Stimulated activated CD8-positive, alpha-beta memory T cell treated with anti-CD3 and anti-CD28 coated beads, Interleukin-4, amount 100 ng/mL, for 1 hour (primary cell): ENCODE data around the gene TRAK2.

Experiments used
- DNase-seq, 2 donors: peaks; one replicate each; pipeline ENCODE4 v3.0.0-alpha.2; 2020; ENCODE audit warnings: low read depth in 2 of 2, low spot score in 1 of 2

TRAK2 gene

DNA sequence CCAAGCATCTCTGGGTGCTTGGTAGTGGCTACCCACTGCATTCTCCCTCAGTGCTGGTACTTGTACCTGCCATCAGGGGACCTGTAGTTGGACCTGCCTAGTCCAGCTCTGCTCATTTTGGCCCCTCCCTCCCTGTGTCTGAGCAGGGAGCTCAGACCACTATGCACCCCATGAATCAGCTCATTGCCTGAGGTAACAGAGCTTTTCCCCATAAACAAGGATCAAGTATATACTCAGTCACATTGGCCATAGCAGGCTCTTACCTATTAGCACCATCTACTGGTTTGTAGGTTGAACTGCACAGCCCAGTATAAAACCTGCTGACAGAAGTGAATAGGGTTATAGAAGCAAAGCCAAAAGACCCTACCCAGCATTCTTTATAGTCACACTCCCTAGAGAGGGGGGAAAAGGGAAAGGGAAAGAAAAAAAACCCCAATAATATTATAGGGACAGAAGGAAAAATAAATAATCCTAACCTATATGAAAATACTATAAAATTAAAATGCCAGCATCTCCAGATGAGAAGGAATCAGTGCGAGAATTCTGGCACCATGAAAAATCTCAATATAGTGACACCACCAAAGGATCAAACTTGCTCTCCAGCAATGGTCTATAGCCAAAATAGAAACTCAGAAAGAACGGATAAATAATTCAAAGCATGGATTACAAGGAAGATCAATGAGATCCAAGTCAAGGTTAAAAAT lies 87.2 kb downstream of the TRAK2 start:
- DNase-seq: no peak

DNA sequence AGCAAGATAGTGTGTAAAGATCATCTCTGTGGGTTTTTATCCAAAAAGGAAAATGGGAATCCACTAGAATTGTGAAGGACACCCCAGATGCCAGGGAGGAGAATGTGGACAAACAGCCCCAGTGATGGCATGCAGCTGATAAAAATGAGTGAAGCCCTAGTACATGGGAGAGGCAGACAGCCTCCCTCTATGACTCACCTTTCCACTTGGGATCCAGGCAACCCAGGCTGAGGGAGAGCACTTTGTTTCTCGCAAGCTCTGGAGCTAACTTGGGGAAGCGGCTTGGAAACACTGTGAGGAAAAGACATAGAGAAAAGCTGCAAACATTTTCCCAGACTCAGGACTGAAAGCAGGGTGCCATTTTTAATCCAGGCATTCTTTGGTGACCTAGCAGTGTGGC lies 88.9 kb downstream of the TRAK2 start:
- DNase-seq: no peak

DNA sequence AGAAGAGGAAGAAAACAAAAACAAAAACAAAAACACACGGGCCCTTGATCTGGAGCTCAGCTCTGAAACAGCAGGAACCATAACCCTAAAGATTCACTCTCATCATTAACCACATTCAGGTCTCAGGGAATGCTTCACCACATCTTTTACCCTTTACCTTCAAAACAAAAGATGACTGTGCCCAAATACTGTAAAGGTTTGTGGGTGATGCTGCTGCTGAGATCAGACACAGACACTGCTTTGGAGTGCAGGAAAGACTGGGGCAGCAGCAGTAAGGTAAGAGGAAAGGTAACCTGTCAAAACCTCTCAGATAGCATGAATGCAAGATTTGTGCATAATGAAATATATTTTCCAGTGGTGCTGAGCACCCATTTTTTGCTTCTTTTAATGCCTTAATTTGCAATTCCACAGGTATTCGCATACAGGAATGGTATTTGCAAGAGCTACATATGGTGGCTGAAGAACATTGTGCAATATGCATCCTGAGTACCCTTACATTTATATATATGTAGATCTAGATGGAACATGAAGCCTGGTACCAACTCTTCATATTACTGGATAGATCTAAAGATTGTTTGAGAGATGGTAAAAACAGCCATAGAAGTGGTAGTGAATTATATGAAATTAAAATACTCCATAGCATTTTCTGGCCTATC lies 90.1 kb downstream of the TRAK2 start:
- DNase-seq: no peak

- no peak for DNase-seq
Measured at GRCh38 chr2:201360256-201360655, 91.0 kb downstream of the TRAK2 start.

DNA sequence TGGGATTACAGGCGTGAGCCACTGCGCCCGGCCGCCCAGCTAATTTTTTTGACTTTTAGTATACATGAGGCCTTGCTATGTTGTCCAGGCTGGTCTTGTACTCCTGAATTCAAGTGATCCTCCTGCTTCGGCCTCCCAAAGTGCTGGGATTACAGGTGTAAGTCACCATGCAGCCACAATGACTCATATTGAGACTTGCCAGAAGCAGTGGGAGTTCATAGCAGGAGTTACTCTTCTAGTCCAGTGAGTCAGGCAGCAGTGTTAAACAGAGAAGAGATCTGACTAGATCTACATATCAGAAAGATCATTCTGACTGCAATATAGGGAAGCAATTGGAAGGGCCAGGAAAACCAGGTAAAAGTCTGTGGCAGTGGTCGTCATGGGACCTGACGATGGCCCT lies 92.6 kb downstream of the TRAK2 start:
- DNase-seq: no peak

- no peak for DNase-seq
Measured at GRCh38 chr2:201357221-201357620, 94.0 kb downstream of the TRAK2 start, which contains the start of gene FLACC1. FLACC1 (minus strand) TSS chr2:201357345; CDS start chr2:201351404, 5,941 bp downstream.

- DNase-seq: no peak
Measured at GRCh38 chr2:201353116-201353515, 98.1 kb downstream of the TRAK2 start.

GRCh38 chr2:201350879-201351278 lies 100.4 kb downstream of the TRAK2 start:
- DNase-seq: no peak

DNA sequence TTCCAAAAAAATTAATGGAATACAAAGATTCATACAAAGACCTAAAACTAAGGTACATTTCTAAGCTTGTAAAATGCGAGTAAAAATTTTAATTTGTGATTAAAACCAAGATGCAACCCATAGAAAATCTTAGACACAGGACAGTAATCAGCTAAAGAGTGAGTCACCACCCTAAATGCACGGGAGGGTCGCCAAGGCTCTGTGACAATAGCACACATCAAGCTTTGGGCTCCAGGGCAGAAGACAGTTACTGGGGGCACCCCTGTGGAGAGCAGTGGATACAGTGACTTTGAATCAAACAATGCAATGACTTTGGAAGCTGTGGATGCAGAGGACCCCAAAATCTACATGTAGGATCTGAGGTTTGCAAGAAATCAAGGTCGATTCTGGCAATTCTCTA lies 101.7 kb downstream of the TRAK2 start:
- no peak for DNase-seq

- DNase-seq: no peak
Measured at GRCh38 chr2:201348758-201349157, 102.5 kb downstream of the TRAK2 start.

DNA sequence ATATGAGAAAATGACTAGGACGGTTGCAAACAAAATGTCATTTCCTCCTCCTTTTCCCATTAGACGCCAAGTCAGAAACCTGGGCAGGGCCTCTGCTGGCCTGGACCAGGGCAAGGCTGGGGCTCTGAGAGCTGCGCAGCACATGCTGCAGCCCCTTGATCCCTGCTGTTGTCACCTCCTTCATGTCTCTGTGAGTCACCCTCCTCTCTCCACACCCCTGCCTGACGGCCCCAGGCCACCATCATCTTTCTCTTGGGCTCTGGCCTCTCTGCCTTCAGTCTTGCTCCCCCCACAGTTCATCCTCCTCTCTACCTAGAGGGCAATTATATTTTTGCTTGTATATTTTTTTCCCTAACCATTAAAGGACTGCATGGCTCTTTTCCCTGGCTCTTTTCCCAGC lies 104.1 kb downstream of the TRAK2 start:
- DNase-seq: no peak

GRCh38 chr2:201345625-201346213 lies 105.5 kb downstream of the TRAK2 start:
- DNase-seq: no peak

- DNase-seq: no peak
Measured at GRCh38 chr2:201344663-201345366, 106.4 kb downstream of the TRAK2 start.

DNA sequence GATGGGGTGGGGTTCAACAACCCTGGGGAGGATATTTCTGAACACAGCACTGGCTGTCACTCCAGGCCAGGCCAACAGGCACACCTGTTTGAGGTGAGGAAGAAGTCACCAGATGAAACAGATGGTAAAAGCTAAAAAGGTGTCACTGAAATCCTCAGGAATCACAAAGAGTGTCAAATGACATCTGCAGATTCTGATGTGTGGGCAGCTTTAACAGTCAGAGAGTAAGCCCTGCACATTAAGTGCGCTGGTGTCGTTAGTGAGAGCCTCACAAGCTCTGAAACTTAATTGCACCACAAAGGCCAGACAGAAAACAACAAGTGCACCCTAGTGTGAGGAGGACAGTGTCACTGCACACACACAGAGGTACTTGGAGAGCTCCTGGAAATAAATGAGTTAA lies 107.7 kb downstream of the TRAK2 start:
- DNase-seq: no peak

DNA sequence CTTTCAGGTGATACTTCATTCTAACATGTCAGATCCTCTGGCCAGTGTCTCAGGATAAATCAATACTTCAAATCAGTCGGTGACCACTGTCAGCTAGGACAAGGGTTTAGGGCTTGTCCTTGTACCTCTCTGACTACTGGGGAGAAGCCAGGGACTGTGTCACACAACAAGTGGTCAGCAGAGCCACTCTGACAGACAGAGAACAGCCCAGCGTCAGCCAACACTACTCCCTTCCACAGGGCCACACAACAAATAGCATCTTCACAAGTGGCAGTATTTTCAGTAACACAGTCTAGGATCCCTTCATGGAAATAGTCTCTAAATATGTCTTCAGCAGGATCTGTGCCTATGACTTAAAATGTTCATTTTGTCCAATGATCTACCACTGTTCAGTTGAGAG lies 108.3 kb downstream of the TRAK2 start:
- DNase-seq: no peak

DNA sequence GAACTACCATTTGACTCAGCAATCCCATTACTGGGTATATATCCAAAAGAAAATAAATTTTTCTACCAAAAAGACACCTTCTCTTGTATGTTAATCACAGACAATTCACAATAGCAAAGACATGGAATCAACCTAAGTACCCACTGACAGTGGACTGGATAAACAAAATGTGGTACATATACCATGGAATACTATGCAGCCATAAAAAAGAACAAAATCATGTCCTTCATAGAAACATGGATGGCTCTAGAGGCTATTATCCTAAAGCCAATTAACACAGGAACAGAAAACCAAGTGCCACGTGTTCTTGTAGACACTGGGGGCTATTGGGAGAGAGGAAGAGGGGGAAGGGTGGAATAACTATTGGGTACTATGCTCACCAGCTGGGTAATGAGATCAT lies 121.8 kb downstream of the TRAK2 start:
- DNase-seq: no peak

- no peak for DNase-seq
Measured at GRCh38 chr2:201327678-201328077, 123.6 kb downstream of the TRAK2 start.
